Stimulated activated CD4-positive, alpha-beta T cell treated with anti-CD3 and anti-CD28 coated beads, Interleukin-4, amount 100 ng/mL, for 4 hours (primary cell): Measurements from ENCODE around the gene SOD3.

ENCODE experiments used
- DNase-seq, 2 experiments: peaks; one replicate each; pipeline ENCODE4 v3.0.0-alpha.2; 2020

Gene SOD3

GRCh38 chr4:24794916-24795665 lies at the start of gene SOD3:
Gene SOD3, plus strand, starts transcription at chr4:24795573. Its CDS starts 3,949 bp downstream, at chr4:24799522.
- DNase-seq = no peak

- no peak for DNase-seq
These were observed 48.0 kb upstream of the SOD3 start for GRCh38 chr4:24747234-24747975.

- no peak for DNase-seq
These were observed 47.4 kb upstream of the SOD3 start for GRCh38 chr4:24748023-24748422.

GRCh38 chr4:24748758-24749350 lies 46.5 kb upstream of the SOD3 start:
- DNase-seq = no peak

GRCh38 chr4:24750106-24750505 lies 45.3 kb upstream of the SOD3 start:
- DNase-seq = no peak

GRCh38 chr4:24751926-24752539 lies 43.3 kb upstream of the SOD3 start:
- DNase-seq = no peak

GRCh38 chr4:24753519-24753918 lies 41.9 kb upstream of the SOD3 start:
- DNase-seq = no peak

GRCh38 chr4:24754571-24754970 lies 40.8 kb upstream of the SOD3 start:
- DNase-seq = no peak

- DNase-seq = no peak
These were observed 31.6 kb upstream of the SOD3 start for GRCh38 chr4:24763631-24764297.

- DNase-seq = no peak
These were observed 31.0 kb upstream of the SOD3 start for GRCh38 chr4:24764345-24764744.

GRCh38 chr4:24765376-24765988 lies 29.9 kb upstream of the SOD3 start:
- DNase-seq = no peak

GRCh38 chr4:24768006-24768405 lies 27.4 kb upstream of the SOD3 start:
- no peak for DNase-seq

GRCh38 chr4:24768604-24769003 lies 26.8 kb upstream of the SOD3 start:
- no peak for DNase-seq

- DNase-seq = no peak
These were observed 25.8 kb upstream of the SOD3 start for GRCh38 chr4:24769571-24769970.

- DNase-seq = no peak
These were observed 25.3 kb upstream of the SOD3 start for GRCh38 chr4:24770032-24770584.

- no peak for DNase-seq
These were observed 24.7 kb upstream of the SOD3 start for GRCh38 chr4:24770667-24771066.

GRCh38 chr4:24771241-24771640 lies 24.1 kb upstream of the SOD3 start:
- no peak for DNase-seq

- no peak for DNase-seq
These were observed 23.2 kb upstream of the SOD3 start for GRCh38 chr4:24772061-24772705.

GRCh38 chr4:24772952-24773351 lies 22.4 kb upstream of the SOD3 start:
- no peak for DNase-seq

GRCh38 chr4:24774452-24774851 lies 20.9 kb upstream of the SOD3 start:
- no peak for DNase-seq

GRCh38 chr4:24775032-24775605 lies 20.3 kb upstream of the SOD3 start:
- no peak for DNase-seq
